NK-92 (cell line): ENCODE results near the gene RPL35.

Experiments used
- DNase-seq: peaks from one replicate; lab custom pipeline; 2025; ENCODE audit not compliant: unreplicated experiment; lab: John Stamatoyannopoulos, UW

The RPL35 gene

DNA sequence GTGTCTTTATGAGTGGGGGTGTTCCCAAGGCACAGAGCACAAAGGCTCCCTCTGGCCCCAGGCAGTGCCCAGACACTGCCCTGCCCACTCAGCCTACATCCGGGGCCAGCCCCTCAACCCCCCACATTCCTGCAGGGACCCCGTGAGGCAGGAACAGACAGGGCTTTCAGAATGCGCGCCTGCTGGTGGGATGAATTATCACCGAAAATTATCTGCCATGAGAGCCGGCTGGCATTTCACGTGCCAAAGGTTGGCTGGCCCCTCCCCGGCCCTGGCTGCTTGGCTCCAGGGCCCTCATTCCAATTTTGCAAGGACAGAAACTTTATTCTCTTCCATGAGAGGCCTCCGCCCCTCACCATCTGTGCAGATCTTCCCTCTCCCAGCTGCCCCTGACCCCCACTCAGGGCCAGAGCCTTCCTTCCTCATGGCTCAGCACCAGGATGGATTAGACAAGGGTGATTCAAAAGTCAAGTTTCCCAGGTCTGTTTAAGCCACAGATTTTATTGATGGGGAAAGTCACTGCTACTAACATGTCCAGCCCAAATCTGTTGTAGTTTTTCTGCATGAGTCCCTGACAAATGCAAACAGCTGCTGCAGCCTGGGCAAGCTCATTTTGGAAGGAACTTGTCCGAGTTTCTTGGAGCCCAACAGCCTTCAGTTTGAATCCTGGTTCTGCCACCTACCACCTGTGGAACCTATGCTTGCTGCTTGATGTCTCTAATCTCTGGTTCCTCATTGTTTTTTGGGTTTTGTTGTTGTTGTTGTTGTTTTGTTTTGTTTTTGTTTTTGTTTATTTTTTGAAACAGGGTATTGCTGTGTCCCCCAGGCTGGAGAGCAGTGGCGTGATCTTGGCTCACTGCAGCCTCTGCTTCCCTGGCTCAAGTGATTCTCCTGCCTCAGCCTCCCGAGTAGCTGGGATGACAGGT is 40.8 kb downstream of the RPL35 start:
- DNase-seq, result no peak

- DNase-seq, result no peak
Measured at GRCh38 chr9:124818431-124819281, 43.1 kb downstream of the RPL35 start.

DNA sequence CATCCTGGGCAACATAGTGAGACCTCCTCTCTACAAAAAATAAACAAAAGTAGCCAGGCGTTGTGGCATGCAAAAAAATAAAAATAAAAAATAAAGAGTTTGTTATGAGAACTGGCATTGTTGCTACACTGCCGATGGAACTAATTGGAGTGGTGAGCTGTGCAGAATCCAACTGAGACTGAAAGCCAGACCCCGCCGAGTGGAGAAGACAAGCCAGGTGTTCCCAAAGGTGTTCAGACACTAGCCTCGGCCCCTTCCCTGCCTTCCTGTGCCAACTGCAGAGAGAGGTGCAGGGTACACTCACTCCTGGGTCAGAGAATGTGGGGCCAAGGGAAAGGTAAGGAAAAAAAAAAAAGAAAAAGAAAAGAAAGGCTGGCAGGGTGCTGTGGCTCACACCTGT is 46.2 kb downstream of the RPL35 start:
- DNase-seq, result no peak

- DNase-seq, result no peak
Measured at GRCh38 chr9:124814164-124814535, 47.6 kb downstream of the RPL35 start.

GRCh38 chr9:124813501-124814163 is 48.1 kb downstream of the RPL35 start:
- DNase-seq, result no peak

DNA sequence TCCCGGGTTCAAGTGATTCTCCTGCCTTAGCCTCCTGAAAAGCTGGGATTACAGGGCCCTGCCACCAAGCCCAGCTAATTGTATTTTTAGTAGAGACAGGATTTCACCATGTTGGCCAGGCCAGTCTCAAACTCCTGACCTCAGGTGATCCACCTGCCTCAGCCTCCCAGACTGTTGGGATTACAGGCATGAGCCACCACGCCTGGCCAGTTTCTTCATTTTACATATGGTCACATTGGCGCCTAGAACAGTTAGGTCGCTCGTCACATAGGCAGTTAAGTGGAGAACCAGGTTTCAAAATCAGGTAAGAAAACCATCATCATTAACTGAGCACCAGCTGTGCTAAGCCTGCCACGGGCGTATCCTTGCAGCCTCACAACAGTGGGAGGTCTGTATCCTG is 48.7 kb downstream of the RPL35 start:
- no peak for DNase-seq

- no peak for DNase-seq
Measured at GRCh38 chr9:124812441-124812876, 49.3 kb downstream of the RPL35 start.

GRCh38 chr9:124810663-124811355 is 50.9 kb downstream of the RPL35 start:
- no peak for DNase-seq

GRCh38 chr9:124809741-124810500 is 51.8 kb downstream of the RPL35 start:
- DNase-seq, result no peak

DNA sequence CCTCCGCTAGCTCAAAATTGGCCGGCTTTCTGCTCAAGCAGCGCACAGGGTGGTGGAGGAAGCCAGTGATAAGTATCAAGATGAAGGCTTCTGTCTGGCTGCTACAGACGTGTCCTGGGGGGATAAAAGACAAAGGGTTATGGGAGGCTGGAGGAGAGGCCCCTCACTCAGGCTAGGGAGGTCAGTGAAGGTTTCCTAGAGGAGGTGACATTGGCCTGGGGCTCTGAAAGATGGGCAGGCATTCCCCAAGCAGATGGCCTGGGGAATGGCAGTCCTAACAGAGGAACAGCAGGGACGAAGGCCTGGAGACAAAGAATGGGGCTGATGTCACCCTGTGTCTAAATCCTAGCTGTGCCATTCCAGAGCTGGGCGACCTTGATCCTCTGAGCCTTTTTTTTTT is 52.5 kb downstream of the RPL35 start:
- no peak for DNase-seq

GRCh38 chr9:124808246-124808956 is 53.4 kb downstream of the RPL35 start:
- DNase-seq, result no peak
